ENCODE measurements around the gene LHFPL3. TPM values are rescaled to one million over a fixed set of nuclear protein-coding genes. Genes with fewer than 3 reads are reported as not detected.

LHFPL3 gene
- polyA plus RNA-seq, 1 of the 3 experiments (the other 2 are of a cell fraction): not detected

DNA sequence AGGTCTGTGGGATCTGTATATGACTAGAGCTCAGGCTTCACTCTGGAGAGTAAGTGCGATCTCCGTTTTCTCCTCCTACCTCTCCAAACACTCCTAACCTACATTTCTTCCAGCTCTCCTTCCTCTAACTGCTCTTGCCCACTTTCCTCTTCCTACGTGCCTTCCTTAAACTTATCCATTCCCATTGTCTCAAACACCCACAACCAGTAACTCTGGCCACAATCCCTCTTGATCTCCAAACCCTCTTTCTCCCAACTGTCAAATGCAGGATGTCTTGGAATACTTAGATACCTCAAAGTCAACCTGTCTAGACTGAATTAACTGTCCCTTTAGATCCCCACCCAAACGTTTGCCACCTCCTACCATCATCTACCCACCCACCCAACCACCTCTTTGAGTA, 471.9 kb downstream of the LHFPL3 start:
- H3K79me2 ChIP-seq (ENCODE audit: insufficient read depth): no peaks in the 10 kb centered on the region
- H3K36me3 ChIP-seq (replicated peaks in 1 of 2; ENCODE audit: control insufficient read depth in 1 of 2, insufficient read depth in 2 of 2, low read length in 1 of 2): no peaks in the 10 kb centered on the region
- no peak for DNase-seq
- H3K27ac ChIP-seq (ENCODE audit: low read depth in 2 of 2, low read length in 1 of 2): no peak overlapping the region
- H3F3A ChIP-seq (replicated peaks; ENCODE audit: insufficient read depth): no peaks in the 10 kb centered on the region
- ChIA-PET CTCF (interaction anchor here (0.6 to 1.8 kb wide), 6 partner anchors 12 to 459 kb away, joined by 3 to 8 read pairs (median 3); no protein-coding TSS in a partner anchor), POLR2A (interaction anchor here (0.6 kb wide), 1 partner anchor 157 kb away, joined by 4 read pairs; no protein-coding TSS in a partner anchor)
- TF ChIP-seq MXI1 (IDR thresholded peaks at IDR 0.05; ENCODE audit: low read depth, low read length): no peak
- TF ChIP-seq JUND (IDR thresholded peaks at IDR 0.05): no peak
- no peak for TF ChIP-seq YY1 (IDR thresholded peaks at IDR 0.05; ENCODE audit: low read depth)
- TF ChIP-seq, protein P1, sequence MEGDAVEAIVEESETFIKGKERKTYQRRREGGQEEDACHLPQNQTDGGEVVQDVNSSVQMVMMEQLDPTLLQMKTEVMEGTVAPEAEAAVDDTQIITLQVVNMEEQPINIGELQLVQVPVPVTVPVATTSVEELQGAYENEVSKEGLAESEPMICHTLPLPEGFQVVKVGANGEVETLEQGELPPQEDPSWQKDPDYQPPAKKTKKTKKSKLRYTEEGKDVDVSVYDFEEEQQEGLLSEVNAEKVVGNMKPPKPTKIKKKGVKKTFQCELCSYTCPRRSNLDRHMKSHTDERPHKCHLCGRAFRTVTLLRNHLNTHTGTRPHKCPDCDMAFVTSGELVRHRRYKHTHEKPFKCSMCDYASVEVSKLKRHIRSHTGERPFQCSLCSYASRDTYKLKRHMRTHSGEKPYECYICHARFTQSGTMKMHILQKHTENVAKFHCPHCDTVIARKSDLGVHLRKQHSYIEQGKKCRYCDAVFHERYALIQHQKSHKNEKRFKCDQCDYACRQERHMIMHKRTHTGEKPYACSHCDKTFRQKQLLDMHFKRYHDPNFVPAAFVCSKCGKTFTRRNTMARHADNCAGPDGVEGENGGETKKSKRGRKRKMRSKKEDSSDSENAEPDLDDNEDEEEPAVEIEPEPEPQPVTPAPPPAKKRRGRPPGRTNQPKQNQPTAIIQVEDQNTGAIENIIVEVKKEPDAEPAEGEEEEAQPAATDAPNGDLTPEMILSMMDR (IDR thresholded peaks at IDR 0.05): no peak
- TF ChIP-seq POLR2AphosphoS5 (IDR thresholded peaks at IDR 0.05; ENCODE audit: low read depth, low read length): no peak
- no peak for TF ChIP-seq TEAD4 (IDR thresholded peaks at IDR 0.05; ENCODE audit: borderline replicate concordance, insufficient read depth)
- TF ChIP-seq FOXJ3 (CRISPR knock-in tag; IDR thresholded peaks at IDR 0.05): no peak
- no peak for TF ChIP-seq SMC3 (IDR thresholded peaks at IDR 0.05; ENCODE audit: low read depth, low read length)
- no peak for TF ChIP-seq ELF1 (IDR thresholded peaks at IDR 0.05)
- no peak for TF ChIP-seq NRF1 (IDR thresholded peaks at IDR 0.05; ENCODE audit: low read depth, low read length)
- no peak for TF ChIP-seq SIN3A (IDR thresholded peaks at IDR 0.05; ENCODE audit: borderline replicate concordance, low read depth, low read length)
- TF ChIP-seq, protein P2, sequence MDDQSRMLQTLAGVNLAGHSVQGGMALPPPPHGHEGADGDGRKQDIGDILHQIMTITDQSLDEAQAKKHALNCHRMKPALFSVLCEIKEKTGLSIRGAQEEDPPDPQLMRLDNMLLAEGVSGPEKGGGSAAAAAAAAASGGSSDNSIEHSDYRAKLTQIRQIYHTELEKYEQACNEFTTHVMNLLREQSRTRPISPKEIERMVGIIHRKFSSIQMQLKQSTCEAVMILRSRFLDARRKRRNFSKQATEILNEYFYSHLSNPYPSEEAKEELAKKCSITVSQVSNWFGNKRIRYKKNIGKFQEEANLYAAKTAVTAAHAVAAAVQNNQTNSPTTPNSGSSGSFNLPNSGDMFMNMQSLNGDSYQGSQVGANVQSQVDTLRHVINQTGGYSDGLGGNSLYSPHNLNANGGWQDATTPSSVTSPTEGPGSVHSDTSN (IDR thresholded peaks at IDR 0.05): no peak
- no peak for TF ChIP-seq RXRA (IDR thresholded peaks at IDR 0.05; ENCODE audit: borderline replicate concordance, low read depth)
- TF ChIP-seq, protein P3, sequence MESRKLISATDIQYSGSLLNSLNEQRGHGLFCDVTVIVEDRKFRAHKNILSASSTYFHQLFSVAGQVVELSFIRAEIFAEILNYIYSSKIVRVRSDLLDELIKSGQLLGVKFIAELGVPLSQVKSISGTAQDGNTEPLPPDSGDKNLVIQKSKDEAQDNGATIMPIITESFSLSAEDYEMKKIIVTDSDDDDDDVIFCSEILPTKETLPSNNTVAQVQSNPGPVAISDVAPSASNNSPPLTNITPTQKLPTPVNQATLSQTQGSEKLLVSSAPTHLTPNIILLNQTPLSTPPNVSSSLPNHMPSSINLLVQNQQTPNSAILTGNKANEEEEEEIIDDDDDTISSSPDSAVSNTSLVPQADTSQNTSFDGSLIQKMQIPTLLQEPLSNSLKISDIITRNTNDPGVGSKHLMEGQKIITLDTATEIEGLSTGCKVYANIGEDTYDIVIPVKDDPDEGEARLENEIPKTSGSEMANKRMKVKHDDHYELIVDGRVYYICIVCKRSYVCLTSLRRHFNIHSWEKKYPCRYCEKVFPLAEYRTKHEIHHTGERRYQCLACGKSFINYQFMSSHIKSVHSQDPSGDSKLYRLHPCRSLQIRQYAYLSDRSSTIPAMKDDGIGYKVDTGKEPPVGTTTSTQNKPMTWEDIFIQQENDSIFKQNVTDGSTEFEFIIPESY (IDR thresholded peaks at IDR 0.05; ENCODE audit: borderline replicate concordance, low read depth): no peak
- TF ChIP-seq EP300 (IDR thresholded peaks at IDR 0.05; ENCODE audit: borderline replicate concordance in 1 of 2, low read depth in 1 of 2, low read length in 1 of 2): no peak
- TF ChIP-seq, protein P4, sequence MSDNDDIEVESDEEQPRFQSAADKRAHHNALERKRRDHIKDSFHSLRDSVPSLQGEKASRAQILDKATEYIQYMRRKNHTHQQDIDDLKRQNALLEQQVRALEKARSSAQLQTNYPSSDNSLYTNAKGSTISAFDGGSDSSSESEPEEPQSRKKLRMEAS (IDR thresholded peaks at IDR 0.05; ENCODE audit: low read depth): no peak
- no peak for TF ChIP-seq TAF1 (IDR thresholded peaks at IDR 0.05; ENCODE audit: borderline replicate concordance, low read depth, low read length)
- H3K4me2 ChIP-seq: no peak overlapping the region
- H3K9me3 ChIP-seq: no peaks in the 10 kb centered on the region
- H3K4me3 ChIP-seq (ENCODE audit: low read depth in 2 of 2, low read length in 1 of 2): no peak overlapping the region
- H3K4me1 ChIP-seq (ENCODE audit: control insufficient read depth in 1 of 2, insufficient read depth in 2 of 2, low read depth in 1 of 2, low read length in 1 of 2): no peaks in the 10 kb centered on the region
- H3K9ac ChIP-seq: no peak overlapping the region
- H4K20me1 ChIP-seq (ENCODE audit: insufficient read depth): no peaks in the 10 kb centered on the region
- 2% methylated on average over 4 of the region's 4 CpGs for WGBS (ENCODE audit: low lambda C conversion rate)
- H2AFZ ChIP-seq (ENCODE audit: low read depth): no peak overlapping the region
- H3K9me2 ChIP-seq: no peaks in the 10 kb centered on the region
- H3K27me3 ChIP-seq (ENCODE audit: insufficient read depth): peaks cover 22% of the 10 kb centered on the region; the same call in 1 of the 2 replicates

All from SK-N-SH (cell line).